CD4-positive, alpha-beta T cell treated with Interleukin-15 for 4 hours (primary cell): ENCODE results near the gene CNGA3.
"Not testable (repeated sequence)": the region's sequence is repeated elsewhere in the genome, so short reads cannot be mapped to it uniquely, and the experiment has no call there.

Source experiments
- DNase-seq: peaks from one replicate; pipeline ENCODE4 v3.0.0-alpha.2; 2020; ENCODE audit warnings: low spot score

CNGA3 gene

GRCh38 chr2:98346311-98347236, at the start of gene CNGA3:
CNGA3 (plus strand) TSS chr2:98346456; CDS start chr2:98369976, 23,520 bp downstream.
- no peak for DNase-seq

GRCh38 chr2:98297817-98298682, 48.2 kb upstream of the CNGA3 start:
- DNase-seq, result no peak

GRCh38 chr2:98298683-98299164, 47.5 kb upstream of the CNGA3 start:
- DNase-seq, result no peak

GRCh38 chr2:98299211-98299905, 46.9 kb upstream of the CNGA3 start:
- DNase-seq, result no peak

GRCh38 chr2:98300141-98300874, 45.9 kb upstream of the CNGA3 start:
- no peak for DNase-seq

- no peak for DNase-seq
Measured at GRCh38 chr2:98301469-98301868, 44.8 kb upstream of the CNGA3 start.

DNA sequence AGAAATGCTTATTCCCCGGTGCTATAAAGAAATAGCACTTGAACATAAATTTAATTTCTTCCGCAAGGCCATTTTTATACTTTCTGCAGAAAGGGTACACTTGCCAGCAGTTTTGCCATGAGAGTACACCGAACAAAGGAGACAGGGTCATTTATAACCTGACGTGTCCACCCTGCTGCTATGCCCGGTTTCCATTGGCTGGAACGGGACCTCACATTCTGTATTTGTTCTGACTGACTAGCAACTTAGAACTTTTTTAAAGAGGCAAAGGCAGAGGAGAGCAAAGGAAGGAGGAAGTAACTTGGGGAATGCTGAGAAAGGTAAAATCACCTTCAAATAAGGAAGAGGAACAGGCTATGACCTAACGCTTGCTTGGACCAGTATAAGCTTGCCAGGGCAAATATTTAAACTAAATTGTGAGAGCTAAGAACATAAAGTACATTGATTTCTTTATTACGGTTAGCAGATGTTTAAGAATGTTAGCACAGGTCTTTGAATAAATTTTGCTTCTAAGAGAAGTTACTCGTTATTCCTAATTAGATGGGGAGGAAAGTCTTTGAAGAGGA, 39.0 kb upstream of the CNGA3 start:
- not testable (repeated sequence) for DNase-seq

GRCh38 chr2:98308068-98308467, 38.2 kb upstream of the CNGA3 start:
- no peak for DNase-seq

- no peak for DNase-seq
Measured at GRCh38 chr2:98308532-98308931, 37.7 kb upstream of the CNGA3 start.

GRCh38 chr2:98309580-98309979, 36.7 kb upstream of the CNGA3 start:
- no peak for DNase-seq

- no peak for DNase-seq
Measured at GRCh38 chr2:98310010-98310409, 36.2 kb upstream of the CNGA3 start.

GRCh38 chr2:98311090-98311489, 35.2 kb upstream of the CNGA3 start:
- DNase-seq, result no peak

DNA sequence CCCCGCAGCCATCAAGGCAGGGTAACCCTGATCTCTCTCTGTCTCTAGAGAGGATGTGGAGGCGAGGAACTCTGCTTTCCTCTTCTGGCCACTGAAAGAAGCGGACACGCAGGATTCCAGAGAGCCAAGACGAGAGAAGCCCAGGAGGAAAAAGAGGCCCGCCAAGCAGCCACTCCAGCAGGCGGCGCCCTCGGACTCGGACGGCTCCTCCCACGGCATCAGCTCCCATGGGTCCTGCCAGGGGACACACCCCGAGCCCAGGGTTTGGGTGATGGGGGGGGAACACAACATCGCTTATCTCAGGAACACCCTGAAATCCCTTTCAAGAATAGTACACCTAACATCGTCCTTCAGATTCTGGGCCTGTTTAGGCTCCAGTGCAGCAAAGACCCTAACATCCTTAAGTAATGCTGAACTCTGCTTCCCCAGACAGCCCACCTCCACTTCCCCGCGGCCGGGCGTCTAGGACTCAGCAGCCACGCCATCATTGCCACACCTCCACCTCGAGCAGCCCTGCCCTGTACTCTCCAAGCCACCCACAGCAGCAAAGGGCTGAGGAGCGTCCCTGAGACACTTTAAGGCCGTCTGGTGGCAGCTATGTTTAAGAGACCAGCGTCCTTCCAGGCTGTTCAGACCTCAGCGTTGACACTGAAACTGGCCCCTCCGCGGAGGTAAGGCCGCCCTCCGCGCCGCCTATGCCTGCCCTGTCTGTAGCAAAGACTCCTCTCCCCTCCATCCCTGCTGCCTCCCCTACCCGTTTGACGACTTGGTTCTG, 34.3 kb upstream of the CNGA3 start:
- no peak for DNase-seq

- DNase-seq, result no peak
Measured at GRCh38 chr2:98313492-98314250, 32.6 kb upstream of the CNGA3 start.

DNA sequence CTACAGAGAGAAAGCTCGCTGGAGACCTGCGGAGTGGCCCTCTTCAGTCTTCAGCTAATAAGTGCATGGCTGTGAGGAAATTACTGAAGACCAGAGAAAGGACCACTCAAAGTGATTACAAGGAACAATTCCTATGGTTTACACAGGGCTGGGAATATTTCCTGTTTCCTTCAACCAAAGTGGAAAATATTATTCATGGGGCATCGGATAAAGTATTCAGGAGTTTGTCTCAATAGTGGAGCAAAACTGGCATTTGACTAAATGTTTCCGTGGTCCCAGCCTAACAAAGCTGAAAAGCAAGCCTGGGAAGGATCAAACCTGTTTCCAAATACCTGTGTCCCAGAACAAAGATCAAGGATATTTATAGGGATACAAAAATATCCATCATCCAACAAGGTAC, 32.0 kb upstream of the CNGA3 start:
- no peak for DNase-seq

DNA sequence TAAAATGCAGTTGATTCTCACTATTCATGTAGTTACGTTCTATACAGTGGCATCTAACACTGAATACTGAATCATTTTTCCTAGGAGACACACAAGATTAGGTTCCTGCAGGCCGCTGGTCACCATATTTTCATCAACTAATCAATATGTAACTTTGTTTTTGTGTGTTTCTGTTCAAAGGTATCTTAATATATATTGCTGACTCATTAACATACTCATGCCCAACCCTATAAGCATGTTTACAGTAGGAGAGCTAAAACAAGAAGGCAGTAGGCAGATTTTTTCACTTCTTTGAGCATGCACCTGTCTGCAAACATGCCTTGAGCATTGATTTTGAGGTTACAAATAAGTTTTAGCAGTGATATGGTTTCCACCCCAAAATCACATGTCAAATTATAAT, 30.3 kb upstream of the CNGA3 start:
- DNase-seq, result no peak

DNA sequence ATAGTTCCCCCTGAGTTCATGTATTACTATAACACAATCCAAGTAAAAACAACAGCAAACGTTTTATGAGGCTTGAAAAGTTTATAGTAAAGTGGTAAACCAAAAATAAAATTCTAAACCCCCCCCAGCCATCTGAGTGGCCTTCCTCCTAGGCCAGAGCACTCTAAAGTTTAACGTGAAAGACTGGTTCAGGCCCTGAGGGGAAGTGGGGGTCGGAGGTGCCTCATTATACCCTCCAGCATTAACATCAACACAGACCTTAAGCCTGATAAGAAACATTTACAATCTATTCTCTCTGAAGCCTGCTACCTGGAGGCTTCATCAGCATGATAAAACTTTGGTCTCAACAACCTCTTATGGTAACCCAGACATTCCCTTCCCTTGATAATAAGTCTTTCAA, 29.0 kb upstream of the CNGA3 start:
- no peak for DNase-seq

GRCh38 chr2:98320171-98320570, 26.1 kb upstream of the CNGA3 start:
- DNase-seq, result not testable (repeated sequence)

- DNase-seq, result no peak
Measured at GRCh38 chr2:98324181-98324580, 22.1 kb upstream of the CNGA3 start.

GRCh38 chr2:98327776-98328175, 18.5 kb upstream of the CNGA3 start:
- DNase-seq, result no peak
